PC-3 (cell line): Measurements from ENCODE around the gene TEFM. TPM values are rescaled to one million over a fixed set of nuclear protein-coding genes. Genes with fewer than 3 reads are reported as not detected.

Experiments
- ATAC-seq: fragments of 200-7000 bp; cut with Tn5 transposase; 2 replicates; pipeline ENCODE4 v1.9.1; 2020; ENCODE audit warnings: mild to moderate bottlenecking, moderate library complexity
- BruUV-seq: library from RNA; stranded (reverse); fragments of 400-500 nt; replicated peaks from 2 replicates; lab custom pipeline; 2021; lab: Mats Ljungman, UMichigan
- CTCF ChIA-PET: fragments of 300-600 bp; sonication (Branson Sonifier 250); formaldehyde crosslinking; loops from one replicate; lab custom pipeline; 2022; ENCODE audit warnings: antibody characterized with exemption; lab: Charles Lee
- POLR2A ChIA-PET: fragments of 300-600 bp; sonication (Branson Sonifier 250); formaldehyde crosslinking; loops from one replicate; lab custom pipeline; 2022; ENCODE audit warnings: antibody characterized with exemption; ENCODE audit not compliant: unreplicated experiment; lab: Charles Lee
- DNase-seq: peaks from one replicate; pipeline ENCODE4 v3.0.0-alpha.2; 2015
- H2AFZ ChIP-seq: fragments of 300-600 bp; sonication (generic); 2 replicates; pipeline ENCODE4 v1.6.0; 2016; ENCODE audit warnings: antibody characterized with exemption, low read length
- H3F3A ChIP-seq: fragments of 300-600 bp; sonication (generic); one replicate; pipeline ENCODE4 v1.6.0; 2017; ENCODE audit warnings: antibody characterized with exemption, low read length, control low read depth, mild to moderate bottlenecking; ENCODE audit not compliant: unreplicated experiment
- H3K27ac ChIP-seq: fragments of 300-600 bp; sonication (generic); 2 replicates; pipeline ENCODE4 v1.5.1; 2016; ENCODE audit warnings: mild to moderate bottlenecking, low read length
- H3K27me3 ChIP-seq: fragments of 300-600 bp; sonication (generic); 2 replicates; pipeline ENCODE4 v1.6.1; 2016; ENCODE audit warnings: low read length, mixed read lengths
- H3K36me3 ChIP-seq: fragments of 300-600 bp; sonication (generic); 2 replicates; pipeline ENCODE4 v1.6.1; 2016; ENCODE audit warnings: low read depth, mixed run types, low read length, mixed read lengths
- H3K4me1 ChIP-seq: fragments of 300-600 bp; sonication (generic); 2 replicates; pipeline ENCODE4 v1.5.1; 2016; ENCODE audit warnings: low read length; ENCODE audit not compliant: insufficient read depth
- H3K4me2 ChIP-seq: fragments of 300-600 bp; sonication (generic); 2 replicates; pipeline ENCODE4 v1.6.0; 2016; ENCODE audit warnings: low read length
- H3K4me3 ChIP-seq: fragments of 300-600 bp; sonication (generic); 2 replicates; pipeline ENCODE4 v1.5.1; 2016; ENCODE audit warnings: mild to moderate bottlenecking, low read length, mixed read lengths
- H3K79me2 ChIP-seq: fragments of 300-600 bp; sonication (generic); 2 replicates; pipeline ENCODE4 v1.6.1; 2017; ENCODE audit warnings: low read length, mixed read lengths
- H3K9ac ChIP-seq: fragments of 300-600 bp; sonication (generic); 2 replicates; pipeline ENCODE4 v1.6.0; 2016; ENCODE audit warnings: mild to moderate bottlenecking, low read length
- H3K9me2 ChIP-seq: fragments of 300-600 bp; sonication (generic); replicated peaks from 2 replicates; pipeline ENCODE4 v1.6.1; 2016; ENCODE audit warnings: mixed run types, low read length, mixed read lengths
- H3K9me3 ChIP-seq: fragments of 300-600 bp; sonication (generic); 2 replicates; pipeline ENCODE4 v1.6.1; 2016; ENCODE audit warnings: low read length, mixed read lengths
- H4K20me1 ChIP-seq: fragments of 300-600 bp; sonication (generic); 2 replicates; pipeline ENCODE4 v1.6.1; 2016; ENCODE audit warnings: low read length, mixed read lengths
- CTCF ChIP-seq: fragments of 300-600 bp; sonication (generic); conservative IDR thresholded peaks from 2 replicates; pipeline ENCODE4 v1.5.1; 2017; ENCODE audit warnings: antibody characterized with exemption, low read depth, mild to moderate bottlenecking, low read length
- EZH2 ChIP-seq: fragments of 300-600 bp; sonication (generic); IDR thresholded peaks from one replicate; pipeline ENCODE4 v1.6.1; 2017; ENCODE audit warnings: antibody characterized with exemption, mild to moderate bottlenecking, low read length; ENCODE audit not compliant: unreplicated experiment
- EZH2phosphoT487 ChIP-seq: fragments of 300-600 bp; sonication (generic); IDR thresholded peaks from 2 replicates; pipeline ENCODE4 v1.6.1; 2018; ENCODE audit warnings: mild to moderate bottlenecking, antibody characterized with exemption, low read length, borderline replicate concordance
- intact Hi-C: fragments of 100-400 bp; cut with micrococcal nuclease; formaldehyde crosslinking; loops from 2 replicates; pipeline ENCODE4 v1.9.0; 2023
- total RNA-seq: library from RNA; depleted of rRNA; stranded (reverse); fragments of >200 nt; gene quantifications from 2 replicates; pipeline ENCODE4 v1.2.3, GENCODE V29; 2014

The TEFM gene
- total RNA-seq, 1 experiment from 2014 or later: 11.3 TPM

GRCh38 chr17:30905742-30906100 lies 317 bp downstream of the TEFM start:
- Histone ChIP-seq H3K79me2 (peaks cover 18% of the 10 kb centered on the region), H3F3A (no peaks in the 10 kb centered on the region), H3K36me3 (no peaks in the 10 kb centered on the region; the same call in 1 of the 2 replicates), H3K9me2 (no peaks in the 10 kb centered on the region), H2AFZ (peak overlapping the region; percentile 96), H3K27ac (no peak overlapping the region), H3K4me1 (no peaks in the 10 kb centered on the region), H3K27me3 (no peaks in the 10 kb centered on the region), H3K4me2 (peak overlapping the region; percentile 89), H3K9me3 (no peaks in the 10 kb centered on the region), H3K9ac (peak overlapping the region; percentile 84), H3K4me3 (peak overlapping the region; percentile 97), H4K20me1 (no peaks in the 10 kb centered on the region)
- TSS peak; percentile 72 for BruUV-seq
- DNase-seq: peak; percentile 2
- no peak for TF ChIP-seq EZH2
- no peak for TF ChIP-seq EZH2phosphoT487
- no peak for TF ChIP-seq CTCF
- ChIA-PET CTCF (no interaction called here), POLR2A (no interaction called here)
- intact Hi-C loops: loop anchor here (5.0 kb wide), 1 partner anchor 67 kb away; the partner anchor contains the start of gene RNF135
- ATAC-seq: peak; percentile 39

- Histone ChIP-seq H3K9ac (no peak overlapping the region), H3K9me3 (no peaks in the 10 kb centered on the region), H3K27me3 (no peaks in the 10 kb centered on the region), H3K36me3 (no peaks in the 10 kb centered on the region; the same call in 1 of the 2 replicates), H3K79me2 (no peaks in the 10 kb centered on the region), H3K27ac (no peak overlapping the region), H3K4me1 (no peaks in the 10 kb centered on the region), H3F3A (no peaks in the 10 kb centered on the region), H4K20me1 (no peaks in the 10 kb centered on the region), H3K4me3 (no peak overlapping the region), H3K4me2 (no peak overlapping the region), H2AFZ (no peak overlapping the region), H3K9me2 (no peaks in the 10 kb centered on the region)
- no TSS peak for BruUV-seq
- DNase-seq: no peak
- TF ChIP-seq EZH2phosphoT487 (no peak), CTCF (no peak), EZH2 (no peak)
- CTCF ChIA-PET: no interaction called here
- POLR2A ChIA-PET: no interaction called here
- intact Hi-C loops: no loop called here
- ATAC-seq: no peak
Observed at GRCh38 chr17:30897311-30897710, 8.7 kb downstream of the TEFM start.

GRCh38 chr17:30894236-30894635 lies 11.8 kb downstream of the TEFM start:
- no peaks in the 10 kb centered on the region for H3K79me2 ChIP-seq
- H3K4me2 ChIP-seq: no peak overlapping the region
- no peak overlapping the region for H3K27ac ChIP-seq
- no peaks in the 10 kb centered on the region for H4K20me1 ChIP-seq
- ATAC-seq (no peak), DNase-seq (no peak)
- H3K9me2 ChIP-seq: no peaks in the 10 kb centered on the region
- POLR2A ChIA-PET: no interaction called here
- H3K9ac ChIP-seq: no peak overlapping the region
- no peaks in the 10 kb centered on the region for H3F3A ChIP-seq
- H3K27me3 ChIP-seq: no peaks in the 10 kb centered on the region
- H2AFZ ChIP-seq: no peak overlapping the region
- intact Hi-C loops: no loop called here
- BruUV-seq: no TSS peak
- CTCF ChIA-PET: no interaction called here
- H3K9me3 ChIP-seq: no peaks in the 10 kb centered on the region
- TF ChIP-seq CTCF (no peak), EZH2phosphoT487 (no peak), EZH2 (no peak)
- no peaks in the 10 kb centered on the region for H3K4me1 ChIP-seq
- H3K4me3 ChIP-seq: no peak overlapping the region
- H3K36me3 ChIP-seq: no peaks in the 10 kb centered on the region; the same call in 1 of the 2 replicates
